Measurements from ENCODE around the gene GPATCH1.
A peak's percentile ranks its signal among the peaks of the same experiment; 100 is the strongest.
"Not testable (repeated sequence)": the region's sequence is repeated elsewhere in the genome, so short reads cannot be mapped to it uniquely, and the experiment has no call there.

GPATCH1 gene

GRCh38 chr19:33080761-33081681, at the start of gene GPATCH1:
TSS of gene GPATCH1 (plus strand) at chr19:33081181. CDS start at chr19:33081194, 13 bp downstream.
- peak; percentile 64 for DNase-seq (ENCODE audit: low read depth)
- TF ChIP-seq CTCF (IDR thresholded peaks at IDR 0.05; ENCODE audit: control insufficient read depth, extremely low read depth, insufficient read depth): no peak; the same call in 1 of the 2 replicates
- H3K4me3 ChIP-seq (ENCODE audit: low read depth, low read length): peak within 1 kb of the TSS; percentile 89

- peak; percentile 98 for DNase-seq (ENCODE audit: low read depth)
- no peak overlapping the region for H3K4me3 ChIP-seq (ENCODE audit: low read depth, low read length)
- no peak for TF ChIP-seq CTCF (IDR thresholded peaks at IDR 0.05; ENCODE audit: control insufficient read depth, extremely low read depth, insufficient read depth)
These were observed 48.7 kb upstream of the GPATCH1 start for GRCh38 chr19:33032218-33032781.

- no peak overlapping the region for H3K4me3 ChIP-seq (ENCODE audit: low read depth, low read length)
- TF ChIP-seq CTCF (IDR thresholded peaks at IDR 0.05; ENCODE audit: control insufficient read depth, extremely low read depth, insufficient read depth): no peak
- no peak for DNase-seq (ENCODE audit: low read depth)
These were observed 45.5 kb upstream of the GPATCH1 start for GRCh38 chr19:33035461-33035860.

GRCh38 chr19:33036370-33037167, 44.4 kb upstream of the GPATCH1 start:
- not testable (repeated sequence) for H3K4me3 ChIP-seq (ENCODE audit: low read depth, low read length); DNase-seq (ENCODE audit: low read depth)

GRCh38 chr19:33037168-33038025, 43.6 kb upstream of the GPATCH1 start:
- DNase-seq (ENCODE audit: low read depth); H3K4me3 ChIP-seq (ENCODE audit: low read depth, low read length): not testable (repeated sequence)

GRCh38 chr19:33039108-33039599, 41.8 kb upstream of the GPATCH1 start:
- no peak overlapping the region for H3K4me3 ChIP-seq (ENCODE audit: low read depth, low read length)
- TF ChIP-seq CTCF (IDR thresholded peaks at IDR 0.05; ENCODE audit: control insufficient read depth, extremely low read depth, insufficient read depth): no peak
- no peak for DNase-seq (ENCODE audit: low read depth)

- no peak for DNase-seq (ENCODE audit: low read depth)
- no peak overlapping the region for H3K4me3 ChIP-seq (ENCODE audit: low read depth, low read length)
- TF ChIP-seq CTCF (IDR thresholded peaks at IDR 0.05; ENCODE audit: control insufficient read depth, extremely low read depth, insufficient read depth): no peak
These were observed 41.2 kb upstream of the GPATCH1 start for GRCh38 chr19:33039815-33040214.
